Nephron (organoid): ENCODE results near the gene MYOF.

Experiments
- H3K27ac Mint-ChIP-seq, 3 experiments: 2 replicates each; pipeline ENCODE4 v1.8.0; 2020; ENCODE audit warnings: mixed read lengths in 3 of 3, mild to moderate bottlenecking in 2 of 3, moderate library complexity in 1 of 3
- H3K27me3 Mint-ChIP-seq: 2 replicates; pipeline ENCODE4 v1.8.0; 2021; ENCODE audit warnings: low read depth, mild to moderate bottlenecking, moderate library complexity, mixed read lengths
- H3K36me3 Mint-ChIP-seq: 2 replicates; pipeline ENCODE4 v1.8.0; 2020; ENCODE audit warnings: low read depth, mixed read lengths
- H3K4me1 Mint-ChIP-seq: 2 replicates; pipeline ENCODE4 v1.8.0; 2020; ENCODE audit warnings: mixed read lengths
- H3K4me3 Mint-ChIP-seq, 3 experiments: 2 replicates each; pipeline ENCODE4 v1.8.0; 2020; ENCODE audit warnings: mild to moderate bottlenecking in 3 of 3, mixed read lengths in 3 of 3, moderate library complexity in 2 of 3
- H3K9me3 Mint-ChIP-seq: 2 replicates; pipeline ENCODE4 v1.8.0; 2020; ENCODE audit warnings: mixed read lengths
- CTCF ChIP-seq, 3 experiments: fragments of 200-600 bp; sonication (generic); IDR thresholded peaks; one replicate each; pipeline ENCODE4 v1.5.0; 2021; ENCODE audit warnings: antibody characterized with exemption in 3 of 3; ENCODE audit not compliant: unreplicated experiment in 3 of 3

The MYOF gene

GRCh38 chr10:93309062-93309461 lies 173.1 kb downstream of the MYOF start:
- H3K27ac Mint-ChIP-seq = peak overlapping the region in 2 of 3 experiments; percentile 21 to 84
- H3K4me1 Mint-ChIP-seq = peaks cover 15% of the 10 kb centered on the region
- H3K9me3 Mint-ChIP-seq = no peaks in the 10 kb centered on the region
- H3K27me3 Mint-ChIP-seq = no peaks in the 10 kb centered on the region
- no peak for TF ChIP-seq CTCF (IDR thresholded peaks at IDR 0.05; ENCODE audit: unreplicated experiment in 3 of 3)
- peaks cover 43% of the 10 kb centered on the region for H3K36me3 Mint-ChIP-seq
- H3K4me3 Mint-ChIP-seq = no peak overlapping the region

- peaks cover 10% of the 10 kb centered on the region for H3K4me1 Mint-ChIP-seq
Measured at GRCh38 chr10:93305122-93305521, 177.0 kb downstream of the MYOF start.

GRCh38 chr10:93300981-93301380 lies 181.2 kb downstream of the MYOF start:
- Mint-ChIP-seq H3K4me1 (peaks cover 10% of the 10 kb centered on the region), H3K36me3 (peaks cover 5% of the 10 kb centered on the region), H3K27me3 (peaks cover 10% of the 10 kb centered on the region), H3K9me3 (no peaks in the 10 kb centered on the region), H3K4me3 (no peak overlapping the region), H3K27ac (no peak overlapping the region)
- no peak for TF ChIP-seq CTCF (IDR thresholded peaks at IDR 0.05; ENCODE audit: unreplicated experiment in 3 of 3)

More at GRCh38 chr10:93305122-93305521, 177.0 kb downstream of the MYOF start:
- Mint-ChIP-seq H3K4me3 (no peak overlapping the region), H3K36me3 (peaks cover 25% of the 10 kb centered on the region), H3K9me3 (no peaks in the 10 kb centered on the region), H3K27me3 (peaks cover 6% of the 10 kb centered on the region), H3K27ac (no peak overlapping the region)
- TF ChIP-seq CTCF (IDR thresholded peaks at IDR 0.05; ENCODE audit: unreplicated experiment in 3 of 3) = no peak

GRCh38 chr10:93300288-93300917 lies 181.7 kb downstream of the MYOF start:
- peaks cover 10% of the 10 kb centered on the region for H3K4me1 Mint-ChIP-seq
- TF ChIP-seq CTCF (IDR thresholded peaks at IDR 0.05; ENCODE audit: unreplicated experiment in 3 of 3) = no peak
- no peak overlapping the region for H3K4me3 Mint-ChIP-seq
- peaks cover 10% of the 10 kb centered on the region for H3K27me3 Mint-ChIP-seq
- peaks cover 4% of the 10 kb centered on the region for H3K36me3 Mint-ChIP-seq
- H3K27ac Mint-ChIP-seq = no peak overlapping the region
- H3K9me3 Mint-ChIP-seq = no peaks in the 10 kb centered on the region

GRCh38 chr10:93299606-93300287 lies 182.4 kb downstream of the MYOF start:
- Mint-ChIP-seq H3K4me3 (no peak overlapping the region), H3K9me3 (no peaks in the 10 kb centered on the region), H3K27me3 (peaks cover 10% of the 10 kb centered on the region), H3K4me1 (peaks cover 10% of the 10 kb centered on the region), H3K27ac (peak overlapping the region in 1 of 3 experiments; percentile 30), H3K36me3 (no peaks in the 10 kb centered on the region)
- TF ChIP-seq CTCF (IDR thresholded peaks at IDR 0.05; ENCODE audit: unreplicated experiment in 3 of 3) = no peak

- Mint-ChIP-seq H3K27ac (peak overlapping the region in 1 of 3 experiments; percentile 30), H3K36me3 (no peaks in the 10 kb centered on the region), H3K9me3 (no peaks in the 10 kb centered on the region), H3K4me1 (peaks cover 10% of the 10 kb centered on the region), H3K27me3 (peaks cover 10% of the 10 kb centered on the region), H3K4me3 (no peak overlapping the region)
- TF ChIP-seq CTCF (IDR thresholded peaks at IDR 0.05; ENCODE audit: unreplicated experiment in 3 of 3) = no peak
Measured at GRCh38 chr10:93299195-93299594, 182.9 kb downstream of the MYOF start.
